Measurements from ENCODE around the gene PNLIPRP3. TPM values are rescaled to one million over a fixed set of nuclear protein-coding genes. Genes with fewer than 3 reads are reported as not detected.

Gene PNLIPRP3
- total RNA-seq, 4 donors from 2014 or later: 0.79 TPM; not detected in 3

- Histone ChIP-seq H3K27me3 (no peaks in the 10 kb centered on the region), H3K9me3 (no peaks in the 10 kb centered on the region), H3K4me1 (no peaks in the 10 kb centered on the region), H3K4me3 (no peak overlapping the region), H3K27ac (no peak overlapping the region), H3K36me3 (no peaks in the 10 kb centered on the region)
- intact Hi-C loops (cut with DNase I; ENCODE audit: low total_unique reads): no loop called here
- in situ Hi-C loops (cut with MboI; ENCODE audit: low pct_ligation_motif_present in 1 of 4, low pct_unique_long_range_greater_than_20kb in 1 of 4, low sequenced_read_pairs in 3 of 4): no loop called here
- no peak for DNase-seq
- TF ChIP-seq EP300 (IDR thresholded peaks at IDR 0.05; ENCODE audit: low read depth): no peak
- TF ChIP-seq, protein P1, sequence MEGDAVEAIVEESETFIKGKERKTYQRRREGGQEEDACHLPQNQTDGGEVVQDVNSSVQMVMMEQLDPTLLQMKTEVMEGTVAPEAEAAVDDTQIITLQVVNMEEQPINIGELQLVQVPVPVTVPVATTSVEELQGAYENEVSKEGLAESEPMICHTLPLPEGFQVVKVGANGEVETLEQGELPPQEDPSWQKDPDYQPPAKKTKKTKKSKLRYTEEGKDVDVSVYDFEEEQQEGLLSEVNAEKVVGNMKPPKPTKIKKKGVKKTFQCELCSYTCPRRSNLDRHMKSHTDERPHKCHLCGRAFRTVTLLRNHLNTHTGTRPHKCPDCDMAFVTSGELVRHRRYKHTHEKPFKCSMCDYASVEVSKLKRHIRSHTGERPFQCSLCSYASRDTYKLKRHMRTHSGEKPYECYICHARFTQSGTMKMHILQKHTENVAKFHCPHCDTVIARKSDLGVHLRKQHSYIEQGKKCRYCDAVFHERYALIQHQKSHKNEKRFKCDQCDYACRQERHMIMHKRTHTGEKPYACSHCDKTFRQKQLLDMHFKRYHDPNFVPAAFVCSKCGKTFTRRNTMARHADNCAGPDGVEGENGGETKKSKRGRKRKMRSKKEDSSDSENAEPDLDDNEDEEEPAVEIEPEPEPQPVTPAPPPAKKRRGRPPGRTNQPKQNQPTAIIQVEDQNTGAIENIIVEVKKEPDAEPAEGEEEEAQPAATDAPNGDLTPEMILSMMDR (IDR thresholded peaks at IDR 0.05): no peak
- TF ChIP-seq POLR2AphosphoS5 (IDR thresholded peaks at IDR 0.05): no peak
- TF ChIP-seq POLR2A (IDR thresholded peaks at IDR 0.05): no peak
- 0% methylated on average over 1 of the region's 1 CpG; no CpG with 5 or more reads in 1 of the 2 donors for WGBS, 2 donors (ENCODE audit: low coverage in 1 of 2)
These were observed 24.2 kb downstream of the PNLIPRP3 start for GRCh38 chr10:116451711-116452337.

DNA sequence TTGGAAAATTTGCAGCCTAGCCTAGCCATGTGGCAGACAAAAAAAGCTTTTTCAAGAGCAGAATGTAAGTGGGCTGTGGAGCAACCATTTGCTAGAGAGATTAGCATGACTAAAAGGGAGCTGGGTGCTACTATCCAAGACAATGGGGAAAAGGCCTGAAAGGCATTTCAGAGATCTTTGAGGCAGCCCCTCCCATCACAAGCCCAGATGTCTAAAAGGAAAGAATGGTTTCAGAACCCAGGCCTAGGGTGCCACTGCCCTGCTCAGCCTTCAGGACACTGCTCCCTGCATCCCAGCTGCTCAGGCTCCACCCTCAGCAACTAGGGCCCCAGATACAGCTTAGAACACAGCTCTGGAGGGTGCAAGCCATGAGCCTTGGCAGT lies 24.7 kb downstream of the PNLIPRP3 start:
- TF ChIP-seq, protein P1 (IDR thresholded peaks at IDR 0.05): no peak
- TF ChIP-seq POLR2AphosphoS5 (IDR thresholded peaks at IDR 0.05) (no peak), EP300 (IDR thresholded peaks at IDR 0.05; ENCODE audit: low read depth) (no peak), POLR2A (IDR thresholded peaks at IDR 0.05) (no peak)
- no peaks in the 10 kb centered on the region for H3K27me3 ChIP-seq
- no peaks in the 10 kb centered on the region for H3K36me3 ChIP-seq
- intact Hi-C loops (cut with DNase I; ENCODE audit: low total_unique reads) (no loop called here), in situ Hi-C loops (cut with MboI; ENCODE audit: low pct_ligation_motif_present in 1 of 4, low pct_unique_long_range_greater_than_20kb in 1 of 4, low sequenced_read_pairs in 3 of 4) (no loop called here)
- no peak for DNase-seq
- H3K4me3 ChIP-seq: no peak overlapping the region
- H3K27ac ChIP-seq: no peak overlapping the region
- no peaks in the 10 kb centered on the region for H3K9me3 ChIP-seq
- H3K4me1 ChIP-seq: no peaks in the 10 kb centered on the region

DNA sequence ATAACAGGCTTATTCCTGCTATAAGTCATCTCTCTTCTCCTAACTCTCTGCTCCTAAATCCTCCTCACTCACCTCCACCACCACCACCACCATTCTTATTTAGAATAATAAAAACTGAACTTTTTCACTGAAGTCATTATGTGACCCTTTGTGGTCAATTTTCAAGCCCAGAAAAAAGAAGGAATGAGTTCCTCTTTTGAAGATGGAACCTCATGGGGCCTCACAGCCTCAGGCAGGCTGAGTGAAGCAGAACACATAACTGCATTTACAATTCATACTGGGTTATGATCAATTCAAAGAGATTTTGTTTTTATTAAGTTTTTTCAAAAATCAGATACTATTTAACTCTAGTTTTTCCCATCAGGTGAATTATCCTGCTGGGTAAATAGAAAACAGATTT lies 29.8 kb downstream of the PNLIPRP3 start:
- Histone ChIP-seq H3K27ac (no peak overlapping the region), H3K4me1 (no peaks in the 10 kb centered on the region), H3K9me3 (no peaks in the 10 kb centered on the region), H3K36me3 (no peaks in the 10 kb centered on the region), H3K27me3 (no peaks in the 10 kb centered on the region), H3K4me3 (no peak overlapping the region)
- no peak for DNase-seq
- TF ChIP-seq, protein P1 (IDR thresholded peaks at IDR 0.05): no peak
- in situ Hi-C loops (cut with MboI; ENCODE audit: low pct_ligation_motif_present in 1 of 4, low pct_unique_long_range_greater_than_20kb in 1 of 4, low sequenced_read_pairs in 3 of 4) (no loop called here), intact Hi-C loops (cut with DNase I; ENCODE audit: low total_unique reads) (no loop called here)

DNA sequence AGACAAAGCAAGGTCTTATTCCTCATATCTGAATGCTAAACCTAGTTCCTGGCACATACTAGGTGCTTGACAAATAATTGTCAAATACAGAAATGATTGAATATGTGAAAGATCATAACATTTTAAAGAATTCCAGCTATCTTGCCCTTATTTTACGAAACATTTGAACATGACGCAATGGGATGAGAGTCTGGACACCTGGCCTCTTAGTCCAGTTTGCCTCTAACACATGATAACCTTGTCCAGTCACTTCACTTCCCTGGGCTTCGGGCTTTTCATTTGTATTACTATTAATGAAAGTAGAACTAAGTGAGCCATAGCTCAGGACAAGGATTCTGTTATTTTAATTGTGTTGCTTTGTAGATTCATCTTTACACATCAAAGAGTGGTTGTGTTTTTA lies 32.6 kb downstream of the PNLIPRP3 start:
- no peaks in the 10 kb centered on the region for H3K36me3 ChIP-seq
- H3K27ac ChIP-seq: no peak overlapping the region
- TF ChIP-seq POLR2AphosphoS5 (IDR thresholded peaks at IDR 0.05): no peak
- TF ChIP-seq, protein P1 (IDR thresholded peaks at IDR 0.05): no peak
- no peak for TF ChIP-seq POLR2A (IDR thresholded peaks at IDR 0.05)
- TF ChIP-seq EP300 (IDR thresholded peaks at IDR 0.05; ENCODE audit: low read depth): no peak
- in situ Hi-C loops (cut with MboI; ENCODE audit: low pct_ligation_motif_present in 1 of 4, low pct_unique_long_range_greater_than_20kb in 1 of 4, low sequenced_read_pairs in 3 of 4) (no loop called here), intact Hi-C loops (cut with DNase I; ENCODE audit: low total_unique reads) (no loop called here)
- no peaks in the 10 kb centered on the region for H3K27me3 ChIP-seq
- no peaks in the 10 kb centered on the region for H3K9me3 ChIP-seq
- no peak overlapping the region for H3K4me3 ChIP-seq
- DNase-seq: no peak
- 86 to 90% methylated on average over 3 of the region's 3 CpGs for WGBS, 2 donors (ENCODE audit: low coverage in 1 of 2)
- H3K4me1 ChIP-seq: no peaks in the 10 kb centered on the region

All from transverse colon (tissue), 4 donors.